ENCODE results near the gene PRXL2B. TPM values are rescaled to one million over a fixed set of nuclear protein-coding genes. Genes with fewer than 3 reads are reported as not detected.

The PRXL2B gene, protein sequence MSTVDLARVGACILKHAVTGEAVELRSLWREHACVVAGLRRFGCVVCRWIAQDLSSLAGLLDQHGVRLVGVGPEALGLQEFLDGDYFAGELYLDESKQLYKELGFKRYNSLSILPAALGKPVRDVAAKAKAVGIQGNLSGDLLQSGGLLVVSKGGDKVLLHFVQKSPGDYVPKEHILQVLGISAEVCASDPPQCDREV
- total RNA-seq (ENCODE audit: low replicate concordance): 10.0 and 29.6 TPM in 2 replicates

GRCh38 chr1:2586154-2587070, at the start of gene PRXL2B:
PRXL2B (plus strand) TSS chr1:2586777; CDS start chr1:2586886, 109 bp downstream.
- H3K4me3 Mint-ChIP-seq: peak within 1 kb of the TSS; percentile 89
- peak within 1 kb of the TSS; percentile 69 for H3K4me3 ChIP-seq
- peak within 1 kb of the TSS; percentile 66 for H2AFZ ChIP-seq (replicated peaks)
- peaks cover 6% of the 10 kb centered on the region for H4K20me1 ChIP-seq (ENCODE audit: low read depth)
- H3K9me3 Mint-ChIP-seq: no peaks in the 10 kb centered on the region
- peaks cover 3% of the 10 kb centered on the region for H3K79me2 ChIP-seq (ENCODE audit: low read depth)
- no peak for TF ChIP-seq EZH2phosphoT487 (IDR thresholded peaks at IDR 0.05)
- TF ChIP-seq EZH2 (IDR thresholded peaks at IDR 0.05): no peak
- no peak for TF ChIP-seq CTCF (IDR thresholded peaks at IDR 0.05)
- no peaks in the 10 kb centered on the region for H3K36me3 ChIP-seq
- H3K9ac ChIP-seq: peak within 1 kb of the TSS; percentile 48
- H3K27me3 Mint-ChIP-seq (ENCODE audit: insufficient read depth, low read depth): peaks cover 6% of the 10 kb centered on the region
- peaks cover 20% of the 10 kb centered on the region for H3K4me1 Mint-ChIP-seq
- H3K27ac Mint-ChIP-seq: no peak within 1 kb of the TSS
- peaks cover 22% of the 10 kb centered on the region for H3F3A ChIP-seq (ENCODE audit: low read depth)
- peaks cover 22% of the 10 kb centered on the region for H3K4me1 ChIP-seq
- no peaks in the 10 kb centered on the region for H3K36me3 Mint-ChIP-seq
- no peaks in the 10 kb centered on the region for H3K9me3 ChIP-seq (ENCODE audit: low read depth)
- peak; percentile 99 for DNase-seq (ENCODE audit: low spot score)
- peak within 1 kb of the TSS; percentile 40 for H3K27ac ChIP-seq
- H3K4me2 ChIP-seq: peak within 1 kb of the TSS; percentile 90
- no peaks in the 10 kb centered on the region for H3K27me3 ChIP-seq

- Mint-ChIP-seq H3K9me3 (no peaks in the 10 kb centered on the region), H3K27ac (no peak overlapping the region), H3K27me3 (ENCODE audit: insufficient read depth, low read depth) (peaks cover 26% of the 10 kb centered on the region), H3K4me3 (no peak overlapping the region), H3K4me1 (peaks cover 55% of the 10 kb centered on the region), H3K36me3 (no peaks in the 10 kb centered on the region)
- DNase-seq (ENCODE audit: low spot score): no peak
- no peak overlapping the region for H2AFZ ChIP-seq (replicated peaks)
- H3K27ac ChIP-seq: no peak overlapping the region
- H3K4me3 ChIP-seq: no peak overlapping the region
- H3K27me3 ChIP-seq: peaks cover 79% of the 10 kb centered on the region
- no peak overlapping the region for H3K9ac ChIP-seq
- no peaks in the 10 kb centered on the region for H4K20me1 ChIP-seq (ENCODE audit: low read depth)
- TF ChIP-seq EZH2 (IDR thresholded peaks at IDR 0.05): no peak
- TF ChIP-seq CTCF (IDR thresholded peaks at IDR 0.05): no peak
- TF ChIP-seq EZH2phosphoT487 (IDR thresholded peaks at IDR 0.05): no peak
- no peak overlapping the region for H3K4me2 ChIP-seq
- H3F3A ChIP-seq (ENCODE audit: low read depth): peaks cover 33% of the 10 kb centered on the region
- H3K36me3 ChIP-seq: no peaks in the 10 kb centered on the region
- H3K9me3 ChIP-seq (ENCODE audit: low read depth): no peaks in the 10 kb centered on the region
- no peaks in the 10 kb centered on the region for H3K79me2 ChIP-seq (ENCODE audit: low read depth)
- peaks cover 52% of the 10 kb centered on the region for H3K4me1 ChIP-seq
Measured at GRCh38 chr1:2537784-2538115, 48.8 kb upstream of the PRXL2B start.

DNA sequence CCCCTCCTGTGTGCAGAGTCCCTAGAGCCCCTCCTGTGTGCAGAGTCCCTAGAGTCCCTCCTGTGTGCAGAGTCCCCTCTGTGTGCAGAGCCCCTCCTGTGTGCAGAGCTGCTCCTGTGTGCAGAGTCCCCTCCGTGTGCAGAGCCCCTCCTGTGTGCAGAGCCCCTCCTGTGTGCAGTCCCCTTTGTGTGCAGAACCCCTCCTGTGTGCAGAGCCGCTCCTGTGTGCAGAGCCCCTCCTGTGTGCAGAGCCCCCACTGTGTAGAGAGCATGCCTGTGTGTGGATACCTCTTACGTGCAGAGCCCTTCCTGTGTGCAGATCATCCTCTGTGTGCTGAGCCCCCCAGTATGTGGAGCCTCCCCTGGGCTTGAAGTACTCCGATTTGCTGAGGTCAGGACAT, 48.2 kb upstream of the PRXL2B start:
- H3K4me3 ChIP-seq: no peak overlapping the region
- peaks cover 39% of the 10 kb centered on the region for H3F3A ChIP-seq (ENCODE audit: low read depth)
- H2AFZ ChIP-seq (replicated peaks): no peak overlapping the region
- H3K4me2 ChIP-seq: no peak overlapping the region
- TF ChIP-seq CTCF (IDR thresholded peaks at IDR 0.05) (no peak), EZH2 (IDR thresholded peaks at IDR 0.05) (no peak), EZH2phosphoT487 (IDR thresholded peaks at IDR 0.05) (no peak)
- no peaks in the 10 kb centered on the region for H4K20me1 ChIP-seq (ENCODE audit: low read depth)
- Mint-ChIP-seq H3K27ac (no peak overlapping the region), H3K9me3 (no peaks in the 10 kb centered on the region), H3K36me3 (no peaks in the 10 kb centered on the region), H3K4me1 (peaks cover 54% of the 10 kb centered on the region), H3K4me3 (no peak overlapping the region), H3K27me3 (ENCODE audit: insufficient read depth, low read depth) (peaks cover 24% of the 10 kb centered on the region)
- no peak overlapping the region for H3K27ac ChIP-seq
- H3K9me3 ChIP-seq (ENCODE audit: low read depth): no peaks in the 10 kb centered on the region
- DNase-seq (ENCODE audit: low spot score): no peak
- peaks cover 52% of the 10 kb centered on the region for H3K4me1 ChIP-seq
- no peaks in the 10 kb centered on the region for H3K36me3 ChIP-seq
- no peak overlapping the region for H3K9ac ChIP-seq
- H3K27me3 ChIP-seq: peaks cover 73% of the 10 kb centered on the region
- H3K79me2 ChIP-seq (ENCODE audit: low read depth): no peaks in the 10 kb centered on the region

Measured in neural progenitor cell (in vitro differentiated cells).